ENCODE measurements around the gene RAD1.

- TF ChIP-seq CTBP1 (IDR thresholded peaks at IDR 0.05; ENCODE audit: borderline replicate concordance) (no peak), SUZ12 (IDR thresholded peaks at IDR 0.05) (no peak), ARNT (IDR thresholded peaks at IDR 0.05) (no peak), SP1 (IDR thresholded peaks at IDR 0.05) (no peak), ELF4 (IDR thresholded peaks at IDR 0.05) (no peak), FOXK2 (IDR thresholded peaks at IDR 0.05) (no peak), TARDBP (IDR thresholded peaks at IDR 0.05) (no peak), LEF1 (IDR thresholded peaks at IDR 0.05; ENCODE audit: borderline replicate concordance) (no peak), ZNF384 (IDR thresholded peaks at IDR 0.05) (no peak), PKNOX1 (IDR thresholded peaks at IDR 0.05) (no peak), FOXA1 (IDR thresholded peaks at IDR 0.05) (no peak), FOXM1 (IDR thresholded peaks at IDR 0.05; ENCODE audit: borderline replicate concordance) (no peak), BHLHE40 (IDR thresholded peaks at IDR 0.05; ENCODE audit: borderline replicate concordance) (no peak)
Measured at GRCh38 chr5:34957321-34957720, 42.0 kb upstream of the RAD1 start.

Data from HEK293T (cell line).